GM21526 (cell line): Measurements from ENCODE around the gene MRTFA.
"Not testable (repeated sequence)": the region's sequence is repeated elsewhere in the genome, so short reads cannot be mapped to it uniquely, and the experiment has no call there.

Experiments used
- ATAC-seq: cut with Tn5 transposase; IDR thresholded peaks from one replicate; pipeline ENCODE4 v1.9.1; 2021; ENCODE audit warnings: moderate library complexity; ENCODE audit not compliant: unreplicated experiment, low FRiP score

MRTFA gene

GRCh38 chr22:40529821-40530220 lies 106.7 kb downstream of the MRTFA start:
- ATAC-seq, result no peak

GRCh38 chr22:40526960-40527359 lies 109.6 kb downstream of the MRTFA start:
- no peak for ATAC-seq

GRCh38 chr22:40525250-40525884 lies 111.2 kb downstream of the MRTFA start:
- no peak for ATAC-seq

- ATAC-seq, result no peak
Measured at GRCh38 chr22:40524392-40525249, 111.9 kb downstream of the MRTFA start.

GRCh38 chr22:40522141-40522540 lies 114.4 kb downstream of the MRTFA start:
- ATAC-seq, result no peak

GRCh38 chr22:40521046-40521445 lies 115.5 kb downstream of the MRTFA start:
- ATAC-seq, result no peak

- no peak for ATAC-seq
Measured at GRCh38 chr22:40520562-40520961, 116.0 kb downstream of the MRTFA start.

GRCh38 chr22:40519948-40520331 lies 116.6 kb downstream of the MRTFA start:
- ATAC-seq, result no peak

- ATAC-seq, result no peak
Measured at GRCh38 chr22:40519284-40519947, 117.1 kb downstream of the MRTFA start.

- no peak for ATAC-seq
Measured at GRCh38 chr22:40518840-40519239, 117.7 kb downstream of the MRTFA start.

GRCh38 chr22:40517631-40518030 lies 118.9 kb downstream of the MRTFA start:
- no peak for ATAC-seq

GRCh38 chr22:40516416-40516815 lies 120.1 kb downstream of the MRTFA start:
- no peak for ATAC-seq

GRCh38 chr22:40512426-40513136 lies 123.9 kb downstream of the MRTFA start:
- ATAC-seq, result no peak

GRCh38 chr22:40511604-40512003 lies 124.9 kb downstream of the MRTFA start:
- ATAC-seq, result no peak

GRCh38 chr22:40510631-40511364 lies 125.7 kb downstream of the MRTFA start:
- ATAC-seq, result no peak

- ATAC-seq, result no peak
Measured at GRCh38 chr22:40509401-40510134, 127.0 kb downstream of the MRTFA start.

- not testable (repeated sequence) for ATAC-seq
Measured at GRCh38 chr22:40508046-40508445, 128.5 kb downstream of the MRTFA start.

GRCh38 chr22:40507491-40507890 lies 129.0 kb downstream of the MRTFA start:
- ATAC-seq, result no peak

GRCh38 chr22:40506762-40507161 lies 129.8 kb downstream of the MRTFA start:
- no peak for ATAC-seq
